Activated gamma-delta T cell (primary cell): ENCODE data around the gene IRS2.

Source experiments
- DNase-seq: peaks from one replicate; lab custom pipeline; 2025; lab: John Stamatoyannopoulos, UW

The IRS2 gene

DNA sequence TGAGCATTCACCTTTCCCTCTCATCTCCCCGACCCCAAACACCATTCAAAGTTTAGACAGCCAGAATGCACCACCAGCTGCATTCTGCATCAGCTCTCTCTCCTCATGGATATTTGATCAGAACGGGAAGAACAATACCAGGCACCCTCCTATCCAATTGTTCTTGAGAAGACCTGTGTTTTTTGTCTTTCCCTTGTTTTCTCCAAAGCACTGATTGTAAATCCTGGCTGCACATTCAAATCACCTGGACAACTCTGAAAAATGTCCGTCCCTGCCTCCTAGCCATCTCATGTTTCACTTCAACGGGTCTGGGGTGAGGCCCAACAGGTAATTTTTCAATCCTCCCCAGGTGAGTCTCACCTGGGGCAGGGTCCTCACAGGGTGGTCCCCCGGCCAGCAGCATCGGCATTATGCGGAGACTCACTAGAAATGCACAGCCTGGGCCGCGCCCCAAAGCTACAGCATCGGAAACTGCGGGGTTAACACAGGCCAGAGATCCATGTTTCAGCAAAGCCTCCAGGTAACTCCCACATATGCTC is 5.5 kb downstream of the IRS2 start:
- DNase-seq, result no peak

DNA sequence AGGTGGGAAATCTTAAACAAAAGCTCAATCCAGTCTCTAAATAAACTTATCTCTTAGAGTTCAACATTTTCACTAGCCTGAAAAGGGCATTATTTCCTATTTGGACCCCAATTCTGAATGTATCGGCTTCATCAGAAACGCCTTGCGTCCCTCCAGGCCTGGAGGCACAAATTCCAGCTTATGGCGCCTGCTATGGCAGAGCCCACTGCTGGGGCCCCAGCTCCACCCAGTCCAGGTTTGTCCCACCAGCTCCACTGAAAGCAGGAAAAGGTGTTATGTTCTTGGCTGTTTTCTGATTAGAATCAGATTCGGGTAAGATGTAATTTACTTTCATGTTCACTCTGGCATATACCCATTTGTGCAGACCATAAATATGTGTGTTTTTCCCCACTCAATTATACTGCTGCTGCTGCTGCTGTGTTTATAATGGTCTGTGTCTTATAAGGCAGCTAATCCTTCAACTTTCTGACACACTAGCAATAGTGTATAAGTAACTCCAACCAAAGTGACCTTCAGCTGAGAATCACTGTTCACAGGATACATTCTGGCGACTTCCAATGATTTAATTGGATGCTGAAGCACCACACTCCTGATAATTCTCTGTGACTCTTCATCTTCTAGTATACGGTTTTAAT is 6.4 kb downstream of the IRS2 start:
- no peak for DNase-seq

DNA sequence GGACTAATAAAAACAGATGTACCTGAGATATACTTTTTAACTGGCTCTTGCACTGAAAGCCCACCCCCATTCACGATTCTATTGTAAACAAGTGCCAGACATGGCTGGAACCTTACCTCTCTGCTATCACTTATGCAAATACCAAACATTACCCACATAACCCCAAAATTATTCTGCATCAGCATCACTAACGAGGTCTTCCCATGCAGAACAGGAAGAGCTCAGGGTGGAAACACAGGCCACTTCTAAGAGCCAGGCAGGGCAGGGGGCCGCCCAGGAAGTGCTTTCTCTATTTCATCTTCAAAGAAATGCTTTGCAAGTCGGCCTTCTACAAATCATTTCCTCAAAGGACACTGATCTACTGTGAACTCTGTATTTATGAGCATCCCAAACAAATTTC is 7.3 kb downstream of the IRS2 start:
- DNase-seq, result no peak

DNA sequence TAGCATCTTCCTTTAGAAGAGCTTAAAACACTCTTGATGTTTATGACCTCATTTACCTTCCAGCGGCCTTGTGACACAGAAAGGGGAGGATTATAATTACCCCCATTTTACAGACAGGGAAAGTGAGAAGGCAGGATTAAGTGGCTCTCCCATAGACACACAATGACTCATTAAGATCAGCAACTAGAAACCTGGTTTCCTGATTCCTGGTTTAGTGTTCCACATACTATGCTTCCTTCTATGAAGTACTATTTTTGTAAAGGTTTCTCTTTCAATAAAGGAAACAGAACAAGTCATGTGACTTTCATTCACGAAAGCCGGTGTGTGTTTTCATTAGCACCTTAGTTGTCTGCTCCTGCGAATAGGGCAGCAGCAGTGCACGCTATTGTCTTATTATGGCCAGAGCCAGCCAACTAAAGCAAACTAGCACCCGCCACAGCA is 8.3 kb downstream of the IRS2 start:
- no peak for DNase-seq

DNA sequence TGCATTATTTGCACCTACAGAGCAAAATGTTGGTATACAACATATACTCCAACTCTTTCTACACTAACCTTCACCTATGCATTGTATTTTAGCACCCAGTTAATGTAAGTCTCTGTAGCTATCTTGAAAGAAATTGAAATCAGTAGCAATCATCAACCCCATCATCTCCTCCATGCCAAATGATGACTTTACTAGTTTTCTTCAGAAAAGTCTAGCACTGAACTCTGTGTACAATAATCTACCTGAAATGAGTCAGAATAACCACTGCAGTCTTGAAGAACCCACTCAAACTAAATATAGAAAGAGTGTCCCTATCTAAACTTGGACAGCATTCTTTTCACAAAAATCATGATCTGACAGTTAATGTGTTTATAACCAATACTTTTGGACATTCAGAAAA is 9.8 kb downstream of the IRS2 start:
- DNase-seq, result no peak

DNA sequence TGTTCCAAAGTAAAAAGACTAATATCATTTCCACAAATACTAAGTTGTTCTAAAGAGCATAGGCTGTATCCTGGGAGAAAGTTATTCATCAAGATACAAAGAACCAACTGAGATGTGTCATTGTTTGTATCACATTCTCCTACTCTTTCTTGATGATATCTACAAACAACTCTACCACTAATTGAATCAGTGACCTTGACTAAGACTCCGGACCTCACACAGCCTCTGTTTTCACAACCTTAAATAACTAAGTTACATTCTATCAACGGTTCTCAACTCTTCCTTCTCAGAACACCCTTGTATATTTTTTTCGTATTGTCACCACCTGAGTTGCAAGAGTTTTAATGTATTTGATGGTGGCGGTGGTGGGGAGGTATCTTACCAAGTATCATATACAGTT is 12.6 kb downstream of the IRS2 start:
- no peak for DNase-seq

DNA sequence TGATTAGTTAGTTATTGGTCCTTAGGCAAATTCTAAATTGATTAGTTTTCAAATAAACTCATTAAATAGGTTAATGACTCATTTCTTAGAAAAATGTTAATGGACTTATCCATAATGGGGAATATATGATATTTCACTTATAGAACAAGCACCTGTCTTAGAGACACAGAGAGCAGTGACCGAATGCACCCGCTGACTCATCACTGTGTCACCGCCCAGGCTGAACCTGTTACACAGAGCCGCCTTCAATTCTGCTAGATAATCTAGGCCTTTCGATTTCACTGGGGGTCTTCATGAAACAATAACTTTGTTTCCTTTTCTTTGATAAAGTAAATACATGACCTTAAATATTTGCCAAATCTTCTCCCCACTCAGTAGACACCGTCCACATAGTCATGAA is 13.1 kb downstream of the IRS2 start:
- no peak for DNase-seq

DNA sequence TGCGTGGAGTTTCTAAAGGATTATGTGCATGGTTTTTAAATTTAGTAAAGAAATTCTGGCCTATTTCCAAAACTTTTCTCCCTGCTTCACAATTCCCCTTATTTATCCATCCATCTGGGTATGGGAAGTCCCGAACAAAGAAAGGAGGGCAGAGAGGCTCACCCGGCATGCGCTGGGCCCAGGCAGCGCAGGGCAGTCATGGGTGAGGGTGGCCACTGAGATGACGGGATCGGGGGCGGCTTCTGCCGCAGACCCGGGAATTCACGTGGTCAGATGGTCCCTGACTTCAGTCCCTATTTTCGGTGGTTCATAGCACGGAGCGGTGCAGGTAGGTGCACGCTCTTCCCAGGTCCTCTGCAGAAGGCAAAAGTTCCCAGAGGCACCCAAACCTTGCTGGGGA is 14.5 kb downstream of the IRS2 start:
- no peak for DNase-seq

DNA sequence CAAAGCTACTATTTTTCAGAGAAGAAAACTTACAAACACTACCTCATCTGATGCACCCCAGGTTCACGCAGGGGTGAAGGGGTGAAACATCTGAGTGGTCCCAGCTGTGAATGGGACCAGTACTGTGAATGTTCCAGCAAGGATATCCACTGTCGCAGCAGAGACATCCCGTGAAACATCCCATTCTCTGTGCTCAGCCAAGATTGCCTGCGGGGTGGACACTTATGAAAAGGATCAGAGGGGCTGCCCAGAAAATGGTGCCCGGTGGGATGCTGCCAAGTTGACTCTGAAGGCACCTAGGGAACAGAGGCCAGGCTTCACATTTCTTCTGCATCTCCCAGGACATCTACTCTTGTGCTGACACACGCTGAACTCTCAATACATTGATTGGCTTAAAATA is 15.9 kb downstream of the IRS2 start:
- no peak for DNase-seq

DNA sequence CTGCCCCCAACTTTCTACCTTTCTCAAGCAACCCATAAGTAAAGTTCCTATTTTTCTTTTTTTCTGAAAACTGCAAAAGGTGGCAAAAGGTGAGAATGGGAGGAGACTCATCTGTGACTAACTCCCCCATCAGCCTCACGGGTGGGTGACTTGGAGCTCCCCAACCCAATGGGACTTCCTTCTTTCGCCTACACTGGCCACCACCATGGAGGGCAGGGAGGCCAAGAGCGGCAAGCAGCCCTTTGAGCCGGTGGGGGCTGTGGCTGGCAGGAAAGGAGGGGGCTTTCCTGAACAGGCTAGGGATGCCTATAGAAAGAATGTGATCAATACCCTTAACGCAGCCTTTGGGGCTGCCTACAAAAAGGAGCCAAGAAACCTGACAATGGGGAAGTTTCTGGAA is 16.5 kb downstream of the IRS2 start:
- no peak for DNase-seq

DNA sequence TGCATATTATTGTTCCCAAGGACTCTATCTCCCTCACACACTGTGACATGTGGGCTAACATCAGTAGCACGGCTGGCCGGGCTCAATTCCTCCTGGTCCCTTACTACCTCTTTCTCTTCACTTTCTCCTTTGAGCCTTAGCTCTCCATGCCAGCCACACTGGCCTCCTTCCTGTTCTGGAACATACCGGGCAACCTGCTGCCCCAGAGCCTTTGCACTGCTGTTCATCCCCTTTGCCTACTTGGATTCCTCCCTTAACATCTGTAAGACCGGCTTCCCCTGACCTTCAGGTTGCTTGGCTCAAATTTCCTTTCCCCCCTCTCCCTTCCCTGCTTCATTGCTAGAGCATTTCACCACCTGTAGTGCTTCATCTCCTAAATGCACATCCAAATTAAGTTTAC is 17.1 kb downstream of the IRS2 start:
- no peak for DNase-seq

DNA sequence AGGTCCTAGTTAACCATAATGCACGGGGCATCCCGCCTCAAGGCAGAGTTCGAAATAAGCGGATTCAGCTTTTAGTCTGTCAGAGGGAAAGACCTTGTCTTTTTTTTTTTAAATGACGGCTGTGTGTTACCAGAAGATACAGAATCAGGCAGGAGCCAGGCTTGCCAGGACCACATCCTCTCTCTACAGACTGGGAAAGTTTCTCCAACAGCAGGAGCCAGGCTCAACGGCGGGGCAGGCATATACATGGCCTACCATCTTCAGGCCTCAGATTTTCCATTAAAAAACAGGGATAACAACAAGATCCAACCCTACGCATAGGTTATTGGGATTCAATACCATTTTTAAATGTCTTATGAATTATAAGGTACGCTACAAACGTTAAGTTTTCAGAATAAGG is 17.8 kb downstream of the IRS2 start:
- no peak for DNase-seq

DNA sequence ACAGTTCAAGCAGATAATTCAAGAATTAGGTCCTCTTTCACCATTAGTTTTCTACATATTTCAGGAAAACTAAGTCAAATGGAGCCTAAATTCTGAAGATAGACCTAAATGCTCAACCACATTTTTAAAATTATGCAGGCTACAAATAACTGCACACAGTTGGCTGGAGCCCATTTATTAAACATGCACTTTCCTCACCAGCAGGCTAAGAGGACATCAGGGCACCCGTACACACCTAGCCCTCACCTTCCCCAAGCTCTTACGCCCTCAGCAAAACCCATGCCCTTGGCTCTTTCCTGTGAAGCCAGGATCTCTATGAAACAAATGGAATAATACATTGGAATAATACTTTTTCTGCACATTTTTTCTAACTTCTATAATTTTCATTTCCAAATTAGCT is 18.2 kb downstream of the IRS2 start:
- DNase-seq, result no peak

DNA sequence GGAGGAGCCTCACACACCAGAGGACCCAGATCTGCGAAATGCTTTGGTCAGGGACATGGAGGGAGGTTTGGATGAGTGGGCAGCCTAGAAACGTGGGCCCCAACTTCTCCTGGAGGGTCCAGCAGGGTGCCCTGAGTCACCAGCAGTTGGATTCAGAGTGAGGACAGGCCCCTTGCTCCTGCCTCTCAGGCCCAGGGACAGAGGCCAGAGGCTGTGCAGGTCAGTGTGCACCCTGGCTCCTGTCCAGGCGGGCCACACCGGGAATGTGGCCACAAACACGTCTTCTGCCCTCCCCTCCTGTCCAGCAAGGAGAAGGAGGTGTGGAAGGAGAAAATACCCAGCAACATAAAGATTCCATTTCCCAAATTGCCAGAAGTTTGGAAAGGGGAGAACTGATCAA is 19.4 kb downstream of the IRS2 start:
- no peak for DNase-seq

DNA sequence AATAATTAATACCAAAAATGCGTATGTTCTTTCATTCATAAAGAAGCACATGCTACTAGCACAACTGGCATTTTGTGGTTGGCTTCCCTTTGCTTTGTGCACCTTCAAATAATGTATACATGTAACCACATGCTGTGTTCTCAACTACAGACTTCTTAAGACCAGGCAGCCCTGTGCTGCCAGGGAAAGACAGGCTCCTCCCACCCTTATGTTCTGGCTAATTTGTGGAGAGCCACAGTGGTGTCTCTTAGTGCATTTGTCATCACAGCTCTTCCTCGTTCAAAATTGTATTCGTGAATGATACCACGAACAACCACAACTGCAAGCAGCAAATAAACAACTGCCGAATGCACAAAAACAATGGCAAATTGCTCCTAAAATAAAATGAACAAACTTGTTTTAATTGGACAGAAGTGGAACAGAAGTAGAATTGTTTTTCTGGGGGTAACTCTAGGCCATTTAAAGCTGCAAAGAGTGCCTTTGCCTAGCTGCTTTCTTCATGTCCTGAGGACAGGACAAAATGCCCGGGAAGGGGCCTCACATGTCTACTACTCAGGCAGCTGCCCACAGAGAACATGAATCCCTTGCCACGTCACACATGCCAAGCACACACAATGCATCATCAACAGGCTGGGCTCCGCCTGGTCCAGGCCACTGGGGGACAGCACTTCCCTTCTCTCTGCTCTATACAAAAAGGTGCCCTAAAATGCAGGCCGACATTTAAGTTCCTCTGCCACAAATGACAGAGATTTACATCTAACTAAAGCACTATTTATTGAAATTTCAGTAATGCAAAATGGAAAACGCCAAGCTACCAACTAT is 21.7 kb downstream of the IRS2 start:
- DNase-seq, result no peak

DNA sequence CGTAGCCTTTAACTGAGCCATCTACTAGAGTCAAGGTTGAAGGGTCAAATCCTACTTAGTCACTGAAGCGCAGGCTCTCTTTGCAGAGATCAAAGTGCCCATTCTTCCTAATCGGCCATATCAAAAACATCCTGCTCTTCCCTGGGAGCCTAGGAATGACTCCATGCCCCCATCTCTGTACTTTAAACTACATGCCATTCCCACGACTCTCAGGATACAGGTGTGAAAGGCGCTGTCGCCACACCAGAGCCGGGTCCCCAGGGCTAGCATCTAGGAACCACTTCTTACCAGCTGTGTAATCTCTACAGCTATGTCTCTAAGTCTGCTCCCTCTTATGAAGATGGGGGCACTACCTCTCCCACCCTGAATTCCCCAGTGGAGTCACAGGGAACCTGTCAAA is 22.3 kb downstream of the IRS2 start:
- DNase-seq, result no peak

DNA sequence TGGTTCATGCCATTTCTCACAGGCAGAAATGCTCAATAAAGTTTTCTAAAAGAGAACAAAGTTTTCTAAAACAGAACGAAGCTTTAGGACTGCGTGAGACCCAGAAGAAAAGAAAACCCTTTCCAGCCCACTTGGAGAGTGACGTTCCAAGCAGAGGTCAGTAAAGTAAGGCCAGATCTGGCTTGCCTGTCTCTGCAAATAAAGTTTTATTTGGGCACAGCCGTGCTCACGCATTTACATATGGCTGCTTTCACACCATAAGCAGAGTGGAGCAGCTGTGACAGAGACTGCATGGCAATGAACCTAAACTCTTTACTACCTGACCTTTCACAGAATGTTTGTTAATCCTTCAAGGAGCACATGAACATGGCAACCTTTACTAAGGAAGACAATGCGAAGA is 23.6 kb downstream of the IRS2 start:
- no peak for DNase-seq

DNA sequence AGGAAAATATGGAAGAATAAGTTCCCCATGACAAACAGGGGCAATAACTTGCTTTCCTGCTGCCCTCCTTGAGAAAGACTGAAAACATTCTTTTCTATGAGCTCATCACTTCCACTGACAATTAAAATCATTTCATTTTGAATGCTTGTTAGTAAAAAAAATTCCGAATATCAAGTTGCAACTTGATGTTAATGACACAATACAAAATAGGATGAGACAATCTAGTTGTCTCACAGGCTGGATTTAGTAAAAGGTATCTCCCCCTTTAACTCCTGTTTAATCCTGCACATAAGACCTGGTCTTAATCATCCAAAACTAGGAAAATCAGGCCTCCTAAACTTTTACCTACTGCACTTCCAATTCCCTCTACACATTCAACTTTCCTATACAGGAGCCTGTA is 24.7 kb downstream of the IRS2 start:
- DNase-seq, result no peak

DNA sequence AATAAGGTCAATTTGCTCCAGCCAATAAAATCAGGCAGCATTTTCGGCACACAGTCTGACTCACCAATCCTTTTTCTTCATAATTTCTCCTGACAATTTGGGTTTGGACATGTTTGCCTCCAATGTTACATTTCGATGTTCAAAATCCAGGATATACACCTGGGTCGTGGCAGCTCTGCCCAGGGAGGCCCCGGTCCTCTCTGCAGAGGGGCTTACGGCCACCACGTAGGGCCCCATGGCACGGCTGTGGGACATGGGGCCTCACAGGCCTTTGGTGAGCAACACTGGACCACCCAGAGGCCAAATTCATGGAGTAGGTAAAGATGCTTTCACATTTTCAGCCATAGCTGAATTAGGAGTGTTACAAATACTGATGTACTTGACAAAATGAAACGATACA is 25.4 kb downstream of the IRS2 start:
- DNase-seq, result no peak

DNA sequence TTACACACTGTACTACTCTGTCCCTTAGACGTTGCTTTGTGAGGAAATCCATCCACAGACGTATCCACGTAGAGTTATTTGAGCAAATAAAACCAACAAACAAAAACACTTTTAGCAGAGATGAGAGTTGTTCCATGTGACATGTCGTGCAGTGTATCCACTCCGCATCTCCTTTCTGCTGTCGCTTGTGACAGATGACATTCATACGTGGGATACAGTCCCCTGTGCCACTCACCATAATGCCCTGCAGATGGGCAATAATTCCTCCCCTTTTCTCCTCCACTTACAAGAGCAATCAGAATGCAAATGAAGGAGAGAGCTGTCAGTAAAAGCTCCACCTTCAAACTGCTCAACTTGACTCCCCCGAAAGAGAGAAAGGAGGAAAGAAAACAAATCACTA is 26.0 kb downstream of the IRS2 start:
- no peak for DNase-seq

DNA sequence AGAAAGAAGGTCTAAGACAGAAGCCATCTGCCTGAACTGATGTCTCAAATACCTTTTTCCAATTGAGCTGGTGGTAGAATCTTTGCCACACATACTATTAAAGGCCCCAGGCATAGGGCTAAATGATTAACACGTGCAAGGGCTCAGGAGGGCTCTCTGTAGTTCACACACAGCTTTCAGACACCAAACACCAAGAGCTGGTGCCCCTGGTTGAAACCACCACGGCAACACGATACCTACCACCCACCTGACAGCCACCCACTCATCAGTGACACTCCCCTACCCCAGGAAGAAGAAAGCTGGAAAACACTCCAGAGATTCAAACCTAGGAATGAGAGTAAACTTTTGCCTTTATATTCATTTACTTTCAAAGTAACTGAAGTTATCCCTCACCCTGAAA is 26.8 kb downstream of the IRS2 start:
- DNase-seq, result no peak

DNA sequence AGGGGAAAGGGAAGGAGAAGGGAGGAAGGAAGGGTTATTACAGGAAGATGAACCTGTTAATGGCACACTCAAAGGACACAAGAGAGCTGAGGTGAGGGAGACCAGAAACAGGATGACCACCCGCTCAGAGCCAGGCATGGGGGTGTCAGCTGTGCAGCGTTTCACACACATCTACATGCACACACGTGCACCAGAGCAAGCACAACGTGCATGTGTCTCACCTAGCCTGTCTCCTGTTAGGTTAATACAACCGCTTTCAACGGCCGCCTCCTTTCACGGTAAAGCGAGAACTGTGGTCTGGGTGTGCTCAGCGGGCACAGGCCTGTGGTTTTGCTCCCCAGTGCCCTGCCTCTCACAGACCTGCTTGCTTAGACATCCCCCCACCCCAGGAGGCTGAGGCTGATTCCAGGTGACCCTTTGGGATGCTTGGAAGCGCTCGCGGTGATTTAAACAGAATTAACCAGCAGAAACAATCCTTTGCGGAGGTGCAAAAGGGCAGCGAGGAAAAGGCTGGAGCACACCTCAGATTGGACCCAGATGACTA is 27.4 kb downstream of the IRS2 start:
- DNase-seq, result no peak

DNA sequence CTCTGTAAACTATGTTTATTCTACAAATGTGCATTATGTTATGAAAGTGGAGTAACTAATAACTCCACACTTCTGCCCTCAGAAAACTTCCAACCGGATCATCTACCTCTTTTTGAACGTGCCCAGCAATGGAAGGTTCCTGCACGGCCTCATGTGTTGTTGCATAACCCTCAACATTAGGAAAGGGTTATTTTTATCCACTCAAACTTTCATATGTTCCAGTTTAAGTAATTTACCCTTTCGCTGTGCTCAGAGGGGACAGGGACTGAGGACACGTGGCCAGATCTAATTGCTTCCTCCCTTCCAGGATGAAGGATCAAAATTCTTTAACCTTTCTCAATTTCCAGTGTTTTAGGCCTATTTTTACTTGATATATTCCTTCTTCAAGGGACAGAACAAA is 29.6 kb downstream of the IRS2 start:
- no peak for DNase-seq
